GM21786 (cell line): ENCODE measurements around the gene SLC43A1.

ENCODE experiments used
- ATAC-seq: cut with Tn5 transposase; IDR thresholded peaks from one replicate; pipeline ENCODE4 v1.9.1; 2021; ENCODE audit not compliant: unreplicated experiment

Gene SLC43A1

GRCh38 chr11:57434640-57435546 lies 80.6 kb downstream of the SLC43A1 start:
- no peak for ATAC-seq
